HCT116 (cell line): ENCODE data around the gene CLSTN3. TPM values are rescaled to one million over a fixed set of nuclear protein-coding genes. Genes with fewer than 3 reads are reported as not detected.

Experiments used
- ATAC-seq: fragments of 200-7000 bp; cut with Tn5 transposase; 2 replicates; pipeline ENCODE4 v1.9.1; 2020; ENCODE audit warnings: mild to moderate bottlenecking, moderate library complexity
- BruUV-seq: library from RNA; stranded (reverse); fragments of 400-500 nt; replicated peaks from 2 replicates; lab custom pipeline; 2021; lab: Mats Ljungman, UMichigan
- CTCF ChIA-PET: fragments of 300-600 bp; sonication (Branson Sonifier 250); formaldehyde crosslinking; loops from one replicate; lab custom pipeline; 2021; ENCODE audit warnings: antibody characterized with exemption; lab: Charles Lee
- POLR2A ChIA-PET: fragments of 300-600, 350-600 bp; sonication (Branson Sonifier 250); formaldehyde crosslinking; loops from one replicate; lab custom pipeline; 2021; ENCODE audit warnings: antibody characterized with exemption; lab: Charles Lee
- RAD21 ChIA-PET, 2 experiments: fragments of 300-600 bp; sonication (Branson Sonifier 250); formaldehyde crosslinking; loops; one replicate each; lab custom pipeline; 2023; ENCODE audit warnings: low total read pairs in 2 of 2; ENCODE audit not compliant: uncharacterized antibody in 2 of 2, unreplicated experiment in 2 of 2, low non-redundant PET in 1 of 2; lab: Charles Lee
- DNase-seq: peaks from one replicate; pipeline ENCODE4 v3.0.0-alpha.2; 2010; ENCODE audit warnings: low read depth, low spot score
- H2AFZ ChIP-seq: fragments of 200-600 bp; shearing (Covaris generic), sonication (generic); 2 replicates; pipeline ENCODE4 v1.6.1; 2017; ENCODE audit warnings: low read depth, mixed run types, mixed read lengths, antibody characterized with exemption, low read length; ENCODE audit not compliant: poor library complexity, severe bottlenecking
- H3K27ac ChIP-seq: 2 replicates; pipeline ENCODE4 v1.5.1; 2012; ENCODE audit warnings: low read depth, low read length
- H3K27me3 ChIP-seq: fragments of 200-600 bp; sonication (generic); 2 replicates; pipeline ENCODE4 v1.6.1; 2016; ENCODE audit warnings: mixed run types, low read length, mixed read lengths; ENCODE audit not compliant: insufficient read depth
- H3K36me3 ChIP-seq, 2 experiments: fragments of 200-500 bp in 1 of 2; fragments of 200-600 bp in 1 of 2; sonication (Bioruptor generic) in 1 of 2; sonication (generic) in 1 of 2; 2 replicates each; pipeline versions ENCODE4 v1.5.1 to v1.6.1; 2014 to 2016; ENCODE audit warnings: low read length in 2 of 2, inconsistent platforms in 1 of 2, mixed read lengths in 1 of 2, mixed run types in 1 of 2; ENCODE audit not compliant: insufficient read depth in 2 of 2, control insufficient read depth in 1 of 2
- H3K4me1 ChIP-seq, 2 experiments: fragments of 200-600 bp in 1 of 2; sonication (generic) in 1 of 2; 2 replicates each; pipeline versions ENCODE4 v1.5.1 to v1.6.1; 2012 to 2017; ENCODE audit warnings: low read length in 2 of 2, inconsistent platforms in 1 of 2, mild to moderate bottlenecking in 1 of 2, mixed read lengths in 1 of 2, mixed run types in 1 of 2, moderate library complexity in 1 of 2; ENCODE audit not compliant: insufficient read depth in 2 of 2, control insufficient read depth in 1 of 2
- H3K4me2 ChIP-seq: fragments of 200-600 bp; sonication (generic); 2 replicates; pipeline ENCODE4 v1.6.1; 2017; ENCODE audit warnings: mixed run types, low read length, mixed read lengths
- H3K4me3 ChIP-seq, 2 experiments: fragments of 200-600 bp in 1 of 2; sonication (generic) in 1 of 2; replicated peaks in 1 of 2; 2 replicates each; pipeline ENCODE4 v1.5.1; 2011 to 2016; ENCODE audit warnings: low read length in 2 of 2, control low read depth in 1 of 2, low read depth in 1 of 2, mild to moderate bottlenecking in 1 of 2, mixed read lengths in 1 of 2, mixed run types in 1 of 2
- H3K79me2 ChIP-seq: fragments of 200-600 bp; sonication (generic); 2 replicates; pipeline ENCODE4 v1.6.1; 2017; ENCODE audit warnings: mild to moderate bottlenecking, mixed run types, low read length, moderate library complexity, mixed read lengths; ENCODE audit not compliant: insufficient read depth
- H3K9ac ChIP-seq: fragments of 200-600 bp; sonication (generic); 2 replicates; pipeline ENCODE4 v1.6.1; 2016; ENCODE audit warnings: low read length, mixed read lengths
- H3K9me2 ChIP-seq: fragments of 200-600 bp; sonication (generic), shearing (Covaris generic); 2 replicates; pipeline ENCODE4 v1.6.1; 2017; ENCODE audit warnings: mixed run types, mild to moderate bottlenecking, moderate library complexity; ENCODE audit not compliant: insufficient read depth
- H3K9me3 ChIP-seq, 2 experiments: fragments of 200-500 bp in 1 of 2; fragments of 200-600 bp in 1 of 2; sonication (Bioruptor generic) in 1 of 2; sonication (generic) in 1 of 2; 2 replicates each; pipeline ENCODE4 v1.6.1; 2014 to 2017; ENCODE audit warnings: low read length in 2 of 2, mixed read lengths in 2 of 2, inconsistent platforms in 1 of 2, low read depth in 1 of 2, mild to moderate bottlenecking in 1 of 2, mixed run types in 1 of 2, moderate library complexity in 1 of 2; ENCODE audit not compliant: control insufficient read depth in 1 of 2, insufficient read depth in 1 of 2
- H4K20me1 ChIP-seq: fragments of 200-600 bp; sonication (generic), shearing (Covaris generic); 2 replicates; pipeline ENCODE4 v1.6.1; 2017; ENCODE audit warnings: mixed run types, mild to moderate bottlenecking, moderate library complexity; ENCODE audit not compliant: insufficient read depth
- ATF3 ChIP-seq: IDR thresholded peaks from 2 replicates; pipeline ENCODE4 v1.6.1; 2012
- CBX3 ChIP-seq: IDR thresholded peaks from 2 replicates; pipeline ENCODE4 v1.6.1; 2012; ENCODE audit warnings: low read depth
- CTCF ChIP-seq, 3 experiments: fragments of 200-600 bp in 1 of 3; sonication (generic) in 1 of 3; IDR thresholded peaks in 2 of 3; conservative IDR thresholded peaks in 1 of 3; 2 replicates each; pipeline ENCODE4 v1.5.1; 2012 to 2017; ENCODE audit warnings: low read depth in 2 of 3, low read length in 2 of 3, antibody characterized with exemption in 1 of 3, borderline replicate concordance in 1 of 3, control low read depth in 1 of 3, mild to moderate bottlenecking in 1 of 3, mixed read lengths in 1 of 3, mixed run types in 1 of 3, moderate library complexity in 1 of 3; ENCODE audit not compliant: insufficient read depth in 1 of 3
- POLR2AphosphoS5 ChIP-seq: IDR thresholded peaks from 2 replicates; pipeline ENCODE4 v1.6.1; 2011; ENCODE audit warnings: mild to moderate bottlenecking, low read depth, low read length, moderate library complexity
- ZFX ChIP-seq: fragments of 450-650 bp; IDR thresholded peaks from 2 replicates; pipeline ENCODE4 v1.6.1; 2017
- intact Hi-C: fragments of 100-400 bp; cut with micrococcal nuclease; formaldehyde crosslinking; loops from 2 replicates; pipeline ENCODE4 v1.10.0; 2022
- total RNA-seq: library from RNA; stranded (reverse); gene quantifications from one replicate; pipeline ENCODE4 v1.2.1, GENCODE V29; 2021; ENCODE audit not compliant: unreplicated experiment
- TF ChIP-seq, protein P1 (sequence below): IDR thresholded peaks from 2 replicates; pipeline ENCODE4 v1.6.1; 2012; ENCODE audit warnings: low read depth

The CLSTN3 gene
- total RNA-seq, 1 experiment from 2014 or later, result 23.0 TPM

- no peak overlapping the region for H2AFZ ChIP-seq
- H3K79me2 ChIP-seq, result no peaks in the 10 kb centered on the region
- H3K36me3 ChIP-seq, result no peaks in the 10 kb centered on the region
- H3K4me2 ChIP-seq, result no peak overlapping the region
- H3K4me1 ChIP-seq, result peaks cover 7 to 26% of the 10 kb centered on the region in 2 experiments; a peak in 3 of 4 replicates
- no peaks in the 10 kb centered on the region for H3K9me3 ChIP-seq
- ATAC-seq, result no peak
- ChIA-PET RAD21 (interaction anchor here in 1 of 2 experiments (0.7 kb wide), 1 partner anchor 181 kb away, joined by 3 read pairs; no protein-coding TSS in a partner anchor), POLR2A (no interaction called here)
- no peak overlapping the region for H3K27ac ChIP-seq
- no peaks in the 10 kb centered on the region for H4K20me1 ChIP-seq
- no peak for TF ChIP-seq ATF3
- no peak for TF ChIP-seq ZFX
- TF ChIP-seq, protein P1, sequence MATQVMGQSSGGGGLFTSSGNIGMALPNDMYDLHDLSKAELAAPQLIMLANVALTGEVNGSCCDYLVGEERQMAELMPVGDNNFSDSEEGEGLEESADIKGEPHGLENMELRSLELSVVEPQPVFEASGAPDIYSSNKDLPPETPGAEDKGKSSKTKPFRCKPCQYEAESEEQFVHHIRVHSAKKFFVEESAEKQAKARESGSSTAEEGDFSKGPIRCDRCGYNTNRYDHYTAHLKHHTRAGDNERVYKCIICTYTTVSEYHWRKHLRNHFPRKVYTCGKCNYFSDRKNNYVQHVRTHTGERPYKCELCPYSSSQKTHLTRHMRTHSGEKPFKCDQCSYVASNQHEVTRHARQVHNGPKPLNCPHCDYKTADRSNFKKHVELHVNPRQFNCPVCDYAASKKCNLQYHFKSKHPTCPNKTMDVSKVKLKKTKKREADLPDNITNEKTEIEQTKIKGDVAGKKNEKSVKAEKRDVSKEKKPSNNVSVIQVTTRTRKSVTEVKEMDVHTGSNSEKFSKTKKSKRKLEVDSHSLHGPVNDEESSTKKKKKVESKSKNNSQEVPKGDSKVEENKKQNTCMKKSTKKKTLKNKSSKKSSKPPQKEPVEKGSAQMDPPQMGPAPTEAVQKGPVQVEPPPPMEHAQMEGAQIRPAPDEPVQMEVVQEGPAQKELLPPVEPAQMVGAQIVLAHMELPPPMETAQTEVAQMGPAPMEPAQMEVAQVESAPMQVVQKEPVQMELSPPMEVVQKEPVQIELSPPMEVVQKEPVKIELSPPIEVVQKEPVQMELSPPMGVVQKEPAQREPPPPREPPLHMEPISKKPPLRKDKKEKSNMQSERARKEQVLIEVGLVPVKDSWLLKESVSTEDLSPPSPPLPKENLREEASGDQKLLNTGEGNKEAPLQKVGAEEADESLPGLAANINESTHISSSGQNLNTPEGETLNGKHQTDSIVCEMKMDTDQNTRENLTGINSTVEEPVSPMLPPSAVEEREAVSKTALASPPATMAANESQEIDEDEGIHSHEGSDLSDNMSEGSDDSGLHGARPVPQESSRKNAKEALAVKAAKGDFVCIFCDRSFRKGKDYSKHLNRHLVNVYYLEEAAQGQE, result no peak
- TF ChIP-seq CBX3, result no peak
- TF ChIP-seq POLR2AphosphoS5, result no peak
- no peak for TF ChIP-seq CTCF (IDR thresholded peaks at IDR 0.05 in 2 of 3, conservative IDR thresholded peaks at IDR 0.05 in 1 of 3; ENCODE audit: borderline replicate concordance in 1 of 3, insufficient read depth in 1 of 3, low read depth in 2 of 3, low read length in 2 of 3)
- TF ChIP-seq, all 23 proteins: peak for 0
- no peak overlapping the region for H3K9ac ChIP-seq
- no peaks in the 10 kb centered on the region for H3K27me3 ChIP-seq
- intact Hi-C loops, result no loop called here
- H3K4me3 ChIP-seq, result no peak overlapping the region
- BruUV-seq, result no TSS peak
- no peaks in the 10 kb centered on the region for H3K9me2 ChIP-seq
- CTCF ChIA-PET, result no interaction called here
- no peak for DNase-seq
Observed at GRCh38 chr12:7125632-7126227, 4.4 kb upstream of the CLSTN3 start.
